Measurements from ENCODE around the gene PRKAG2. TPM values are rescaled to one million over a fixed set of nuclear protein-coding genes. Genes with fewer than 3 reads are reported as not detected.

PRKAG2 gene
- total RNA-seq, 4 donors from 2014 or later: 25.1 to 57.8 (median 46.7) TPM

GRCh38 chr7:151905766-151906165 lies 28.9 kb upstream of the PRKAG2 start:
- WGBS, 2 donors (ENCODE audit: low coverage in 1 of 2): 42% methylated on average over 5 of the region's 5 CpGs; no CpG with 5 or more reads in 1 of the 2 donors
- no peak for DNase-seq
- no peak for TF ChIP-seq CTCF (IDR thresholded peaks at IDR 0.05)
- no peak for TF ChIP-seq POLR2A (IDR thresholded peaks at IDR 0.05)
- TF ChIP-seq POLR2AphosphoS5 (IDR thresholded peaks at IDR 0.05): no peak
- TF ChIP-seq EP300 (IDR thresholded peaks at IDR 0.05; ENCODE audit: low read depth): no peak
- H3K4me3 ChIP-seq: no peak overlapping the region
- no peaks in the 10 kb centered on the region for H3K9me3 ChIP-seq
- H3K36me3 ChIP-seq: no peaks in the 10 kb centered on the region
- intact Hi-C loops (cut with DNase I; ENCODE audit: low total_unique reads) (no loop called here), in situ Hi-C loops (cut with MboI; ENCODE audit: low pct_ligation_motif_present in 1 of 4, low pct_unique_long_range_greater_than_20kb in 1 of 4, low sequenced_read_pairs in 3 of 4) (no loop called here)
- H3K27ac ChIP-seq: no peak overlapping the region
- no peaks in the 10 kb centered on the region for H3K27me3 ChIP-seq
- no peaks in the 10 kb centered on the region for H3K4me1 ChIP-seq

DNA sequence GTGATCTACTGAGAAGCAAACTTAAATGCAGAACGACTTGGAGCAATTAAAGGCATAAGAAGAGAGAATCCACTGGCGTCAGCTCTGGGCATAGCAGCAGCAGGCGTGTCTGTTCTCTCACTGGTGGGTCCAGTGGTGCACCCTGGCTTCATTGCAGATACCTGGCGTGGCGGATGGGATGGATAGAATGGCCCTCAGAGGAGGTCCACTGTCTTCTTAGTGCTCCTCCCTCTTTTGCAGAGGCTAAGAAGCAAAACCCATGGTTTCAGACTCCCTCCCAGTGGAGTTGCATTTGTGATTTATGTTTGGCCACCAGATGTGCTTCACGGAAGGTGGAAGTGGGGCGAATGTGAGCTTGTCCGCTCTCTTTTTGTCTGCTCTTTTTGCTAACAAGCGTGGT lies 28.4 kb upstream of the PRKAG2 start:
- Histone ChIP-seq H3K4me1 (no peaks in the 10 kb centered on the region), H3K4me3 (no peak overlapping the region), H3K36me3 (no peaks in the 10 kb centered on the region), H3K27ac (no peak overlapping the region), H3K27me3 (no peaks in the 10 kb centered on the region), H3K9me3 (no peaks in the 10 kb centered on the region)
- TF ChIP-seq EP300 (IDR thresholded peaks at IDR 0.05; ENCODE audit: low read depth) (no peak), CTCF (IDR thresholded peaks at IDR 0.05) (no peak), POLR2AphosphoS5 (IDR thresholded peaks at IDR 0.05) (no peak), POLR2A (IDR thresholded peaks at IDR 0.05) (no peak)
- 78 to 89% methylated on average over 3 to 9 of the region's 9 CpGs for WGBS, 2 donors (ENCODE audit: low coverage in 1 of 2)
- in situ Hi-C loops (cut with MboI; ENCODE audit: low pct_ligation_motif_present in 1 of 4, low pct_unique_long_range_greater_than_20kb in 1 of 4, low sequenced_read_pairs in 3 of 4) (no loop called here), intact Hi-C loops (cut with DNase I; ENCODE audit: low total_unique reads) (no loop called here)
- no peak for DNase-seq

GRCh38 chr7:151904270-151904669 lies 27.4 kb upstream of the PRKAG2 start:
- H3K4me3 ChIP-seq: no peak overlapping the region
- in situ Hi-C loops (cut with MboI; ENCODE audit: low pct_ligation_motif_present in 1 of 4, low pct_unique_long_range_greater_than_20kb in 1 of 4, low sequenced_read_pairs in 3 of 4): no loop called here

GRCh38 chr7:151903249-151904032 lies 26.5 kb upstream of the PRKAG2 start:
- no peak for DNase-seq
- no peaks in the 10 kb centered on the region for H3K9me3 ChIP-seq
- in situ Hi-C loops (cut with MboI; ENCODE audit: low pct_ligation_motif_present in 1 of 4, low pct_unique_long_range_greater_than_20kb in 1 of 4, low sequenced_read_pairs in 3 of 4) (no loop called here), intact Hi-C loops (cut with DNase I; ENCODE audit: low total_unique reads) (no loop called here)
- no peak overlapping the region for H3K27ac ChIP-seq
- no peaks in the 10 kb centered on the region for H3K4me1 ChIP-seq
- no peak for TF ChIP-seq CTCF (IDR thresholded peaks at IDR 0.05)
- no peak for TF ChIP-seq POLR2AphosphoS5 (IDR thresholded peaks at IDR 0.05)
- no peak for TF ChIP-seq POLR2A (IDR thresholded peaks at IDR 0.05)
- no peak for TF ChIP-seq EP300 (IDR thresholded peaks at IDR 0.05; ENCODE audit: low read depth)
- H3K4me3 ChIP-seq: no peak overlapping the region
- no peaks in the 10 kb centered on the region for H3K27me3 ChIP-seq
- 59 to 62% methylated on average over 5 to 9 of the region's 9 CpGs for WGBS, 2 donors (ENCODE audit: low coverage in 1 of 2)
- H3K36me3 ChIP-seq: no peaks in the 10 kb centered on the region

More at GRCh38 chr7:151904270-151904669, 27.4 kb upstream of the PRKAG2 start:
- no peak for DNase-seq
- no peaks in the 10 kb centered on the region for H3K27me3 ChIP-seq
- no peak for TF ChIP-seq POLR2AphosphoS5 (IDR thresholded peaks at IDR 0.05)
- TF ChIP-seq POLR2A (IDR thresholded peaks at IDR 0.05): no peak
- TF ChIP-seq EP300 (IDR thresholded peaks at IDR 0.05; ENCODE audit: low read depth): no peak
- TF ChIP-seq CTCF (IDR thresholded peaks at IDR 0.05): no peak
- no peak overlapping the region for H3K27ac ChIP-seq
- H3K9me3 ChIP-seq: no peaks in the 10 kb centered on the region
- intact Hi-C loops (cut with DNase I; ENCODE audit: low total_unique reads): no loop called here
- H3K36me3 ChIP-seq: no peaks in the 10 kb centered on the region
- H3K4me1 ChIP-seq: no peaks in the 10 kb centered on the region
- 75 to 84% methylated on average over 1 to 7 of the region's 7 CpGs for WGBS, 2 donors (ENCODE audit: low coverage in 1 of 2)

All from transverse colon (tissue), 4 donors.